Caco-2 (cell line): ENCODE measurements around the gene UNKL. TPM values are rescaled to one million over a fixed set of nuclear protein-coding genes. Genes with fewer than 3 reads are reported as not detected.

Experiments used
- BruUV-seq: library from RNA; stranded (reverse); fragments of 400-500 nt; replicated peaks from 2 replicates; lab custom pipeline; 2021; lab: Mats Ljungman, UMichigan
- CTCF ChIA-PET: fragments of 300-600 bp; sonication (Branson Sonifier 250); formaldehyde crosslinking; loops from one replicate; lab custom pipeline; 2022; ENCODE audit warnings: antibody characterized with exemption; lab: Charles Lee
- POLR2A ChIA-PET: fragments of 300-600 bp; sonication (Branson Sonifier 250); formaldehyde crosslinking; loops from one replicate; lab custom pipeline; 2022; ENCODE audit warnings: antibody characterized with exemption; lab: Charles Lee
- DNase-seq, 2 experiments: peaks; one replicate each; pipeline versions ENCODE4 v3.0.0 to v3.0.0-alpha.2; 2020 to 2022
- H3K27me3 ChIP-seq: replicated peaks from 2 replicates; pipeline ENCODE4 v1.6.0; 2011; ENCODE audit warnings: low read length; ENCODE audit not compliant: control insufficient read depth, insufficient read depth
- H3K36me3 ChIP-seq: 2 replicates; pipeline ENCODE4 v1.5.1; 2011; ENCODE audit warnings: low read length; ENCODE audit not compliant: control insufficient read depth, insufficient read depth
- H3K4me1 ChIP-seq: fragments of 250-450 bp; sonication (Bioruptor Pico); 2 replicates; pipeline ENCODE4 v1.5.1; 2020; ENCODE audit warnings: mild to moderate bottlenecking
- H3K4me3 ChIP-seq: 2 replicates; pipeline ENCODE4 v1.5.1; 2011; ENCODE audit warnings: low read depth, mild to moderate bottlenecking, control low read depth, low read length
- H3K9me3 ChIP-seq: fragments of 250-450 bp; sonication (Bioruptor Pico); 2 replicates; pipeline ENCODE4 v1.5.1; 2020; ENCODE audit warnings: mild to moderate bottlenecking, moderate library complexity
- H3K27ac Mint-ChIP-seq: one replicate; pipeline ENCODE4 v1.8.0; 2022; ENCODE audit warnings: mixed read lengths; ENCODE audit not compliant: unreplicated experiment
- H3K27me3 Mint-ChIP-seq: one replicate; pipeline ENCODE4 v1.8.0; 2022; ENCODE audit warnings: mixed read lengths; ENCODE audit not compliant: insufficient read depth, unreplicated experiment
- H3K36me3 Mint-ChIP-seq: one replicate; pipeline ENCODE4 v1.8.0; 2022; ENCODE audit warnings: mild to moderate bottlenecking, mixed read lengths; ENCODE audit not compliant: insufficient read depth, unreplicated experiment
- H3K4me1 Mint-ChIP-seq: one replicate; pipeline ENCODE4 v1.8.0; 2022; ENCODE audit warnings: low read depth, mixed read lengths; ENCODE audit not compliant: unreplicated experiment
- H3K4me3 Mint-ChIP-seq: one replicate; pipeline ENCODE4 v1.8.0; 2022; ENCODE audit warnings: mild to moderate bottlenecking, moderate library complexity, mixed read lengths; ENCODE audit not compliant: unreplicated experiment
- H3K9me3 Mint-ChIP-seq: one replicate; pipeline ENCODE4 v1.8.0; 2022; ENCODE audit warnings: mixed read lengths; ENCODE audit not compliant: unreplicated experiment
- CTCF ChIP-seq, 2 experiments: fragments of 200-600 bp in 1 of 2; IDR thresholded peaks; 1 replicate in 1 of 2; 2 replicates in 1 of 2; pipeline versions ENCODE4 v1.5.1 to v1.8.0; 2011 to 2022; ENCODE audit warnings: antibody characterized with exemption in 1 of 2, control low read depth in 1 of 2, inconsistent platforms in 1 of 2, low read depth in 1 of 2, low read length in 1 of 2, mild to moderate bottlenecking in 1 of 2, moderate library complexity in 1 of 2; ENCODE audit not compliant: insufficient read depth in 1 of 2, severe bottlenecking in 1 of 2, unreplicated experiment in 1 of 2
- intact Hi-C: fragments of 100-400 bp; cut with micrococcal nuclease; formaldehyde crosslinking; loops from one replicate; pipeline ENCODE4 v1.10.0; 2022; ENCODE audit not compliant: unreplicated experiment
- total RNA-seq: library from RNA; stranded (reverse); gene quantifications from 2 replicates; pipeline ENCODE4 v1.2.3, GENCODE V29; 2022

The UNKL gene
- total RNA-seq, 1 experiment from 2014 or later, result 31.2 TPM

GRCh38 chr16:1375298-1375640 is 39.2 kb downstream of the UNKL start:
- Mint-ChIP-seq H3K36me3 (peaks cover 53% of the 10 kb centered on the region), H3K27me3 (no peaks in the 10 kb centered on the region), H3K4me3 (no peak overlapping the region), H3K27ac (no peak overlapping the region), H3K9me3 (no peaks in the 10 kb centered on the region), H3K4me1 (no peaks in the 10 kb centered on the region)
- Histone ChIP-seq H3K36me3 (no peaks in the 10 kb centered on the region), H3K4me1 (peaks cover 12% of the 10 kb centered on the region; the same call in 1 of the 2 replicates), H3K9me3 (no peaks in the 10 kb centered on the region), H3K4me3 (no peak overlapping the region), H3K27me3 (no peaks in the 10 kb centered on the region)
- no TSS peak for BruUV-seq
- POLR2A ChIA-PET, result no interaction called here
- CTCF ChIA-PET, result no interaction called here
- TF ChIP-seq CTCF (IDR thresholded peaks at IDR 0.05; ENCODE audit: insufficient read depth in 1 of 2, low read depth in 1 of 2, low read length in 1 of 2, severe bottlenecking in 1 of 2, unreplicated experiment in 1 of 2), result no peak
- intact Hi-C loops, result no loop called here
- DNase-seq, result no peak

GRCh38 chr16:1374418-1375297 is 39.8 kb downstream of the UNKL start:
- no peaks in the 10 kb centered on the region for H3K4me1 Mint-ChIP-seq
- intact Hi-C loops, result no loop called here
- H3K9me3 Mint-ChIP-seq, result no peaks in the 10 kb centered on the region
- no TSS peak for BruUV-seq
- no peak overlapping the region for H3K4me3 Mint-ChIP-seq
- H3K4me1 ChIP-seq, result peaks cover 10% of the 10 kb centered on the region; the same call in 1 of the 2 replicates
- ChIA-PET POLR2A (no interaction called here), CTCF (no interaction called here)
- H3K27me3 Mint-ChIP-seq, result no peaks in the 10 kb centered on the region
- no peaks in the 10 kb centered on the region for H3K27me3 ChIP-seq
- DNase-seq, result no peak
- no peak overlapping the region for H3K4me3 ChIP-seq
- H3K27ac Mint-ChIP-seq, result no peak overlapping the region
- H3K36me3 Mint-ChIP-seq, result peaks cover 53% of the 10 kb centered on the region
- no peak for TF ChIP-seq CTCF (IDR thresholded peaks at IDR 0.05; ENCODE audit: insufficient read depth in 1 of 2, low read depth in 1 of 2, low read length in 1 of 2, severe bottlenecking in 1 of 2, unreplicated experiment in 1 of 2)
- no peaks in the 10 kb centered on the region for H3K9me3 ChIP-seq
- no peaks in the 10 kb centered on the region for H3K36me3 ChIP-seq

GRCh38 chr16:1372292-1372950 is 42.1 kb downstream of the UNKL start:
- Histone ChIP-seq H3K27me3 (no peaks in the 10 kb centered on the region), H3K9me3 (no peaks in the 10 kb centered on the region), H3K4me3 (no peak overlapping the region), H3K36me3 (no peaks in the 10 kb centered on the region), H3K4me1 (no peaks in the 10 kb centered on the region)
- intact Hi-C loops, result no loop called here
- no peak for TF ChIP-seq CTCF (IDR thresholded peaks at IDR 0.05; ENCODE audit: insufficient read depth in 1 of 2, low read depth in 1 of 2, low read length in 1 of 2, severe bottlenecking in 1 of 2, unreplicated experiment in 1 of 2)
- CTCF ChIA-PET, result interaction anchor here (0.7 kb wide), 1 partner anchor 398 kb away, joined by 4 read pairs; no protein-coding TSS in a partner anchor
- no peaks in the 10 kb centered on the region for H3K9me3 Mint-ChIP-seq
- POLR2A ChIA-PET, result no interaction called here
- H3K4me1 Mint-ChIP-seq, result no peaks in the 10 kb centered on the region
- no peaks in the 10 kb centered on the region for H3K27me3 Mint-ChIP-seq
- H3K4me3 Mint-ChIP-seq, result no peak overlapping the region
- H3K27ac Mint-ChIP-seq, result no peak overlapping the region
- H3K36me3 Mint-ChIP-seq, result peaks cover 47% of the 10 kb centered on the region
- DNase-seq, result no peak
- no TSS peak for BruUV-seq
